Trophoblast cell (in vitro differentiated cells and primary cell): Measurements from ENCODE around the gene USP36.
A peak's percentile ranks its signal among the peaks of the same experiment; 100 is the strongest.
"Not testable (repeated sequence)": the region's sequence is repeated elsewhere in the genome, so short reads cannot be mapped to it uniquely, and the experiment has no call there.

ENCODE experiments used
- DNase-seq, 2 donors: peaks; one replicate each; pipeline ENCODE4 v3.0.0-alpha.2; 2016
- H2AFZ ChIP-seq: 2 replicates; pipeline ENCODE4 v1.6.1; 2013; ENCODE audit warnings: low read length, moderate library complexity, mild to moderate bottlenecking; ENCODE audit not compliant: insufficient read depth, poor library complexity
- H2AK5ac ChIP-seq: 2 replicates; pipeline ENCODE4 v1.6.1; 2013; ENCODE audit warnings: mild to moderate bottlenecking, low read length
- H2BK120ac ChIP-seq: 2 replicates; pipeline ENCODE4 v1.6.1; 2013; ENCODE audit warnings: low read length, mild to moderate bottlenecking, moderate library complexity; ENCODE audit not compliant: insufficient read depth, poor library complexity
- H2BK12ac ChIP-seq: 2 replicates; pipeline ENCODE4 v1.6.1; 2013; ENCODE audit warnings: mild to moderate bottlenecking, low read length, moderate library complexity
- H2BK5ac ChIP-seq: 2 replicates; pipeline ENCODE4 v1.6.1; 2013; ENCODE audit warnings: low read length, low read depth, moderate library complexity, mild to moderate bottlenecking; ENCODE audit not compliant: poor library complexity
- H3K14ac ChIP-seq: 2 replicates; pipeline ENCODE4 v1.6.1; 2013; ENCODE audit warnings: mild to moderate bottlenecking, low read length
- H3K18ac ChIP-seq: 2 replicates; pipeline ENCODE4 v1.6.1; 2013; ENCODE audit warnings: mild to moderate bottlenecking, low read length
- H3K23ac ChIP-seq: 2 replicates; pipeline ENCODE4 v1.6.1; 2013; ENCODE audit warnings: low read length
- H3K27ac ChIP-seq: 2 replicates; pipeline ENCODE4 v1.5.1; 2013; ENCODE audit warnings: low read depth, mild to moderate bottlenecking, inconsistent platforms, low read length, moderate library complexity
- H3K27me3 ChIP-seq: 2 replicates; pipeline ENCODE4 v1.6.1; 2013; ENCODE audit warnings: inconsistent platforms, mild to moderate bottlenecking, low read length, moderate library complexity; ENCODE audit not compliant: insufficient read depth
- H3K36me3 ChIP-seq, 2 experiments: 1 replicate in 1 of 2; 2 replicates in 1 of 2; pipeline ENCODE4 v1.6.1; 2013; ENCODE audit warnings: low read length in 2 of 2, mild to moderate bottlenecking in 2 of 2, moderate library complexity in 1 of 2; ENCODE audit not compliant: insufficient read depth in 2 of 2, control insufficient read depth in 1 of 2
- H3K4ac ChIP-seq: 2 replicates; pipeline ENCODE4 v1.6.1; 2013; ENCODE audit warnings: low read depth, mild to moderate bottlenecking, low read length, moderate library complexity
- H3K4me1 ChIP-seq, 2 experiments: 1 replicate in 1 of 2; 2 replicates in 1 of 2; pipeline ENCODE4 v1.6.1; 2013; ENCODE audit warnings: low read length in 2 of 2, mild to moderate bottlenecking in 2 of 2, moderate library complexity in 1 of 2; ENCODE audit not compliant: insufficient read depth in 2 of 2, control insufficient read depth in 1 of 2
- H3K4me2 ChIP-seq: 2 replicates; pipeline ENCODE4 v1.6.1; 2013; ENCODE audit warnings: inconsistent platforms, mild to moderate bottlenecking, low read length, moderate library complexity
- H3K4me3 ChIP-seq: 2 replicates; pipeline ENCODE4 v1.5.1; 2013; ENCODE audit warnings: mild to moderate bottlenecking, low read depth, low read length, inconsistent platforms
- H3K79me1 ChIP-seq: one replicate; pipeline ENCODE4 v1.6.1; 2013; ENCODE audit warnings: low read length
- H3K79me2 ChIP-seq: 2 replicates; pipeline ENCODE4 v1.6.1; 2013; ENCODE audit warnings: low read length, mild to moderate bottlenecking; ENCODE audit not compliant: control insufficient read depth, insufficient read depth, poor library complexity
- H3K9ac ChIP-seq: 2 replicates; pipeline ENCODE4 v1.6.1; 2013; ENCODE audit warnings: mild to moderate bottlenecking, low read length
- H3K9me3 ChIP-seq: 2 replicates; pipeline ENCODE4 v1.6.1; 2013; ENCODE audit warnings: low read depth, mild to moderate bottlenecking, control low read depth, inconsistent platforms, low read length; ENCODE audit not compliant: insufficient read depth
- H4K12ac ChIP-seq: 2 replicates; pipeline ENCODE4 v1.6.1; 2013; ENCODE audit warnings: low read depth, mild to moderate bottlenecking, low read length, moderate library complexity
- H4K8ac ChIP-seq: 2 replicates; pipeline ENCODE4 v1.6.1; 2013; ENCODE audit warnings: low read depth, mild to moderate bottlenecking, low read length, moderate library complexity
- H4K91ac ChIP-seq: one replicate; pipeline ENCODE4 v1.6.1; 2013; ENCODE audit warnings: low read depth, mild to moderate bottlenecking, low read length, moderate library complexity
- whole genome bisulfite sequencing: extraction: QIAGEN DNeasy Blood & Tissue Kit; methylation state at CpG from one replicate; pipeline ENCODE4 v1.1.7; 2013; ENCODE audit warnings: missing lambda C conversion rate; ENCODE audit not compliant: insufficient read length, insufficient coverage; ENCODE audit errors: extremely low coverage; 5-methylcytosine and 5-hydroxymethylcytosine counted together

USP36 gene

DNA sequence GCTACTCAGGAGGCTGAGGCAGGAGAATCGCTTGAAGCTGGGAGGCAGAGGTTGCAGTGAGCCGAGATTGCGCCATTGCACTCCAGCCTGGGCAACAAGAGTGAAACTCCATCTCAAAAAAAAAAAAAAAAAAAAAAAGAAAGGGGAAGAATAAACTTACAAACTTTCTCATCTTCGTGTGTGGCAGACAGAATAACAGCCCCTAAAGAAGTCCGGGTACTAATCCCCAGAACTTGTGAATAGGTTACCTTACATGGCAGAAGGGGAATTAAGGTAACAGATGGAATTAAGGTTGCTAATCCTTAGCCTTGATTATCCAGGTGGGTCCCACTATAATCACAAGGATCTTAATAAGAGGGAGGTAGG, 61.3 kb downstream of the USP36 start:
- H3K23ac ChIP-seq, H4K91ac ChIP-seq, H3K4me3 ChIP-seq, H2BK120ac ChIP-seq, H2AK5ac ChIP-seq, H3K14ac ChIP-seq, H3K27ac ChIP-seq, H3K9ac ChIP-seq, H4K8ac ChIP-seq, H3K36me3 ChIP-seq, H3K18ac ChIP-seq, H3K9me3 ChIP-seq, H2BK12ac ChIP-seq, H2AFZ ChIP-seq, H3K27me3 ChIP-seq, H4K12ac ChIP-seq, H3K4me2 ChIP-seq, H3K4me1 ChIP-seq, H2BK5ac ChIP-seq, H3K4ac ChIP-seq, DNase-seq: not testable (repeated sequence)
- peaks cover 14% of the 10 kb centered on the region for H3K79me1 ChIP-seq
- peaks cover 11% of the 10 kb centered on the region for H3K79me2 ChIP-seq
- no CpG with 5 or more reads among the region's 5 CpGs for whole genome bisulfite sequencing

DNA sequence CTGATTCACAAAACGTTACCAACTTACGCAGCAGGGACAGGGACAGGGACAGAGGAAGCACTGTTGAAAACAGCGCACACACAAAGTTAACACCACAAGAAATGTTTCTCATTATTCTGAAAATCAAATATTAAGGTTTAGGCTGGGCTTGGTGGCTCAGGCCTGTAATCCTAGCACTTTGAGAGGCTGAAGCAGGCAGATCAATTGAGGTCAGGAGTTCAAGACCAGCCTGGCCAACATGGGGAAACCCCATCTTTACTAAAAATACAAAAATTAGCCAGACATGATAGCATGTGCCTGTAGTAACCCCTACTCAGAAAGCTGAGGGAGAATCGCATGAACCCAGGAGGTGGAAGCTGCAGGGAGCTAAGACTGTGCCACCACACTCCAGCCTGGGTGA, 62.7 kb downstream of the USP36 start:
- H3K9ac ChIP-seq: no peak overlapping the region
- no peaks in the 10 kb centered on the region for H3K27me3 ChIP-seq
- no peak overlapping the region for H3K4me3 ChIP-seq
- no peaks in the 10 kb centered on the region for H3K36me3 ChIP-seq
- no peak overlapping the region for H2AFZ ChIP-seq
- H2BK120ac ChIP-seq: no peak overlapping the region
- no peak overlapping the region for H3K23ac ChIP-seq
- no peak overlapping the region for H4K8ac ChIP-seq
- peaks cover 13% of the 10 kb centered on the region for H3K79me1 ChIP-seq
- WGBS: no CpG with 5 or more reads among the region's 4 CpGs
- H4K91ac ChIP-seq: no peak overlapping the region
- H3K4me2 ChIP-seq: no peak overlapping the region
- peaks cover 2% of the 10 kb centered on the region in 2 experiments for H3K4me1 ChIP-seq
- H2BK5ac ChIP-seq: no peak overlapping the region
- peaks cover 11% of the 10 kb centered on the region for H3K79me2 ChIP-seq
- H3K18ac ChIP-seq: no peak overlapping the region
- no peak overlapping the region for H3K14ac ChIP-seq
- no peak for DNase-seq
- no peak overlapping the region for H4K12ac ChIP-seq
- peak overlapping the region; percentile 78 for H3K4ac ChIP-seq
- no peak overlapping the region for H2BK12ac ChIP-seq
- H3K27ac ChIP-seq: no peak overlapping the region
- H3K9me3 ChIP-seq: no peaks in the 10 kb centered on the region
- H2AK5ac ChIP-seq: no peak overlapping the region

DNA sequence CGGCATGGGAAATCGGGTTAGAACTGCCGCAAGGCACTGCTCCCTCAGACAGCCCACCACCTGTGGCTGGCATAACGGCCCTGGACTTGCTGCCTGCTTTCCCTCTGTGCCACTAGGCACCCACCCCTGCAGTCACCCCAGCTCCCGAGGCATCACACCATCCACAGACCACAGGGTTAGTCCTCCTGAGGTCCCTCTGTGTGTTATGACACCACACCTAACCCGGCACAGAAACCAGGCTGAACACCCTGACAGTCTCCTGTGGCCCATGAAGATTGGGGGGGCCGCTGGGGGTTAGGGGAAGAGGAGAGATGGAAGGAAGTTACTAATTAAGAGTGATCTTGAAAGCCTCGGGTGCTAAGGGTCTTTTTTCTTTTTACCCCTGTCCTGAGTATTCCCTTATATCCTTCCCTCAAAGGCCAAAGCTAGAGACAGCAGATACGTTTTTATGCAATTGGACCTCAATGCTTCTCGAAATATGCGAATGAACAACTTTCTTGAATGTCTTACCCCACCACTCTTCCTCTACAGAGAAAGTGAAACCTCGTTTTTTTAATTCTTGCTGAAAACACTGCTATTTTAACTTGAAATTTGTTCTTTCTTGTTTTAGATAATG, 65.5 kb downstream of the USP36 start:
- peaks cover 2% of the 10 kb centered on the region in 2 experiments for H3K4me1 ChIP-seq
- H2BK120ac ChIP-seq: no peak overlapping the region
- no peak overlapping the region for H4K12ac ChIP-seq
- no peak overlapping the region for H2AK5ac ChIP-seq
- H2BK12ac ChIP-seq: no peak overlapping the region
- no peak overlapping the region for H2AFZ ChIP-seq
- H3K9ac ChIP-seq: peak overlapping the region; percentile 9
- no peaks in the 10 kb centered on the region for H3K36me3 ChIP-seq
- no peak overlapping the region for H4K8ac ChIP-seq
- no peaks in the 10 kb centered on the region for H3K79me2 ChIP-seq
- H4K91ac ChIP-seq: no peak overlapping the region
- no CpG with 5 or more reads among the region's 12 CpGs for WGBS
- H3K4me2 ChIP-seq: no peak overlapping the region
- H3K9me3 ChIP-seq: no peaks in the 10 kb centered on the region
- no peaks in the 10 kb centered on the region for H3K27me3 ChIP-seq
- no peak overlapping the region for H3K4ac ChIP-seq
- DNase-seq: no peak
- H3K18ac ChIP-seq: peak overlapping the region; percentile 71
- H2BK5ac ChIP-seq: no peak overlapping the region
- no peak overlapping the region for H3K23ac ChIP-seq
- no peak overlapping the region for H3K27ac ChIP-seq
- no peaks in the 10 kb centered on the region for H3K79me1 ChIP-seq
- H3K14ac ChIP-seq: no peak overlapping the region
- no peak overlapping the region for H3K4me3 ChIP-seq

DNA sequence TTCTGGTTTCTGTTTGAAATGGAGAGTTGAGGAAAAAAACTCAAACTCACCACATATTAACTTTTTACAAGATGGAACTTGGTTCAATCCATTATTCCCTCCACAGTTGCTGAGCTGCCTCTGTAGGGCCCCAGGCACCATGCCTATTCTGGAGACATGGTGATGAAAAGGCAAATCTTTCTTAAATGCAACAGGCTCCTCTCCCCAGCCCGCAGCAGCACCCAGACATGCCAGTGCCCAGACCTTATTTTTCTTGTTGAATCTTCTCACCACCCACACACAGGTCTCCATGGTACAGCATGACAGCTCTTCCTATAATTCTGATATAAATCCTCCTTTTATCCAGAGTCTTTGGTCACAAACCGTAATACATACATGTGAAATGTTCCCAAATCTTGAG, 66.2 kb downstream of the USP36 start:
- H2AFZ ChIP-seq: no peak overlapping the region
- H3K27me3 ChIP-seq: no peaks in the 10 kb centered on the region
- H3K4me2 ChIP-seq: no peak overlapping the region
- H3K27ac ChIP-seq: no peak overlapping the region
- H3K14ac ChIP-seq: no peak overlapping the region
- no CpG with 5 or more reads among the region's 2 CpGs for WGBS
- peaks cover 2% of the 10 kb centered on the region in 2 experiments for H3K4me1 ChIP-seq
- no peaks in the 10 kb centered on the region for H3K79me2 ChIP-seq
- no peak overlapping the region for H2BK12ac ChIP-seq
- H2AK5ac ChIP-seq: no peak overlapping the region
- no peak overlapping the region for H4K91ac ChIP-seq
- no peaks in the 10 kb centered on the region for H3K79me1 ChIP-seq
- H2BK5ac ChIP-seq: no peak overlapping the region
- H3K23ac ChIP-seq: no peak overlapping the region
- no peak overlapping the region for H3K4ac ChIP-seq
- H3K9me3 ChIP-seq: no peaks in the 10 kb centered on the region
- no peak for DNase-seq
- H3K9ac ChIP-seq: no peak overlapping the region
- H4K8ac ChIP-seq: no peak overlapping the region
- H2BK120ac ChIP-seq: no peak overlapping the region
- H3K18ac ChIP-seq: no peak overlapping the region
- H3K36me3 ChIP-seq: no peaks in the 10 kb centered on the region
- H4K12ac ChIP-seq: no peak overlapping the region
- no peak overlapping the region for H3K4me3 ChIP-seq
